MCF 10A (cell line): ENCODE results near the gene GPR35. TPM values are rescaled to one million over a fixed set of nuclear protein-coding genes. Genes with fewer than 3 reads are reported as not detected.
A peak's percentile ranks its signal among the peaks of the same experiment; 100 is the strongest.

Source experiments
- BruUV-seq: library from RNA; stranded (reverse); fragments of 400-500 nt; replicated peaks from 2 replicates; lab custom pipeline; 2021; lab: Mats Ljungman, UMichigan
- CTCF ChIA-PET: fragments of 300-600 bp; sonication (Branson Sonifier 250); formaldehyde crosslinking; extraction: SDS; loops from one replicate; lab custom pipeline; 2021; ENCODE audit warnings: antibody characterized with exemption, inconsistent platforms; lab: Yijun Ruan, JAX
- POLR2A ChIA-PET: fragments of 300-600, 350-650 bp; sonication (Branson Sonifier 250); formaldehyde crosslinking; extraction: SDS; loops from one replicate; lab custom pipeline; 2020; ENCODE audit warnings: antibody characterized with exemption, inconsistent platforms; lab: Yijun Ruan, JAX
- DNase-seq: peaks from one replicate; pipeline ENCODE4 v3.0.0-alpha.2; 2018; ENCODE audit not compliant: unreplicated experiment
- H3K27ac Mint-ChIP-seq: one replicate; pipeline ENCODE4 v1.8.0; 2022; ENCODE audit warnings: mild to moderate bottlenecking, low read depth, mixed read lengths; ENCODE audit not compliant: unreplicated experiment
- H3K27me3 Mint-ChIP-seq: one replicate; pipeline ENCODE4 v1.8.0; 2022; ENCODE audit warnings: mixed read lengths; ENCODE audit not compliant: insufficient read depth, unreplicated experiment
- H3K36me3 Mint-ChIP-seq: one replicate; pipeline ENCODE4 v1.8.0; 2022; ENCODE audit warnings: mild to moderate bottlenecking, moderate library complexity, mixed read lengths; ENCODE audit not compliant: insufficient read depth, unreplicated experiment
- H3K4me1 Mint-ChIP-seq: one replicate; pipeline ENCODE4 v1.8.0; 2022; ENCODE audit warnings: mixed read lengths; ENCODE audit not compliant: insufficient read depth, unreplicated experiment
- H3K4me3 Mint-ChIP-seq: one replicate; pipeline ENCODE4 v1.8.0; 2022; ENCODE audit warnings: mild to moderate bottlenecking, moderate library complexity, mixed read lengths; ENCODE audit not compliant: unreplicated experiment
- H3K9me3 Mint-ChIP-seq: one replicate; pipeline ENCODE4 v1.8.0; 2022; ENCODE audit warnings: mixed read lengths; ENCODE audit not compliant: unreplicated experiment
- intact Hi-C: fragments of 100-400 bp; cut with micrococcal nuclease; formaldehyde crosslinking; loops from 2 replicates; pipeline ENCODE4 v1.14.1; 2022
- total RNA-seq: library from RNA; stranded (reverse); gene quantifications from 2 replicates; pipeline ENCODE4 v1.2.3, GENCODE V29; 2022
- TF ChIP-seq, protein P1 (sequence below): fragments of 200-600 bp; IDR thresholded peaks from one replicate; pipeline ENCODE4 v1.8.0; 2022; ENCODE audit warnings: antibody characterized with exemption, mild to moderate bottlenecking; ENCODE audit not compliant: unreplicated experiment

GPR35 gene
- total RNA-seq, 1 experiment from 2014 or later = 0.42 TPM

DNA sequence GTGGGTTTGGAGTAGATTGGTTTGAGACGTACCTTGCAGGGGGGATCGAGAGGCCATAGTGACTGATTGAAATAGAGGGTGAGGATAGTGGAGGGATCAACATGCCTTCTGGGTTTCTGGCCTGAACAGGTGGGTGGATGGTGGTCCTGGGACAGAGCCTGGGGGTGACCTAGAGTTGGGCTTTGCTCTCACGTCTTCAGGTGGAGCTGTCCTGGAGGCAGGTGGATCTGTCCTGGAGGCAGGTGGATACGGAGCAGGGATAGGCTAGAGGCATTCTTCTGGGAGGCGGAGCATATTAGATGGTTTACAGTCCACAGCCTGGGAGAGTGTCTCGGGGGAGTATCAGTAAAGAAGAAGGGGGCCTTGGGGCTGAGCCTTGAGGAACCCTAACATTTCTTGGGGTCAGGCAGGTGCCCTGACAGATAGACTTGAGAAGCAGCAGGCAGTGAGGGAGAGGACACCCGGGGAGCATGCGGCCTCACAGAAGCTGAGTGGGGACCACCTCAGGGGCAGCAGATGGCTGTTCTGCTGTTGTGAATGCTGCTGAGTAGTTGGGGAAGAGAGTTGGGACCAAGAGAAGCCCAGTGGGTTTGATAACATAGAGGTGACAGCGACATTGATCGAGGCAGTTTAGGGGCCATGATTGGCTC lies 37.1 kb upstream of the GPR35 start:
- Mint-ChIP-seq H3K9me3 (no peaks in the 10 kb centered on the region), H3K36me3 (peaks cover 11% of the 10 kb centered on the region), H3K27ac (peak overlapping the region; percentile 49), H3K27me3 (no peaks in the 10 kb centered on the region), H3K4me3 (peak overlapping the region; percentile 87), H3K4me1 (peaks cover 21% of the 10 kb centered on the region)
- DNase-seq = no peak
- POLR2A ChIA-PET = interaction anchor here (1.1 to 8.0 kb wide), 4 partner anchors 8 to 513 kb away, joined by 3 to 275 read pairs (median 8); partner anchors contain the start of genes ANKMY1, DUSP28 and MTERF4
- BruUV-seq = no TSS peak
- CTCF ChIA-PET = interaction anchor here (0.7 to 4.3 kb wide), 7 partner anchors 12 to 129 kb away, joined by 3 to 28 read pairs (median 3); no protein-coding TSS in a partner anchor
- TF ChIP-seq, protein P1, sequence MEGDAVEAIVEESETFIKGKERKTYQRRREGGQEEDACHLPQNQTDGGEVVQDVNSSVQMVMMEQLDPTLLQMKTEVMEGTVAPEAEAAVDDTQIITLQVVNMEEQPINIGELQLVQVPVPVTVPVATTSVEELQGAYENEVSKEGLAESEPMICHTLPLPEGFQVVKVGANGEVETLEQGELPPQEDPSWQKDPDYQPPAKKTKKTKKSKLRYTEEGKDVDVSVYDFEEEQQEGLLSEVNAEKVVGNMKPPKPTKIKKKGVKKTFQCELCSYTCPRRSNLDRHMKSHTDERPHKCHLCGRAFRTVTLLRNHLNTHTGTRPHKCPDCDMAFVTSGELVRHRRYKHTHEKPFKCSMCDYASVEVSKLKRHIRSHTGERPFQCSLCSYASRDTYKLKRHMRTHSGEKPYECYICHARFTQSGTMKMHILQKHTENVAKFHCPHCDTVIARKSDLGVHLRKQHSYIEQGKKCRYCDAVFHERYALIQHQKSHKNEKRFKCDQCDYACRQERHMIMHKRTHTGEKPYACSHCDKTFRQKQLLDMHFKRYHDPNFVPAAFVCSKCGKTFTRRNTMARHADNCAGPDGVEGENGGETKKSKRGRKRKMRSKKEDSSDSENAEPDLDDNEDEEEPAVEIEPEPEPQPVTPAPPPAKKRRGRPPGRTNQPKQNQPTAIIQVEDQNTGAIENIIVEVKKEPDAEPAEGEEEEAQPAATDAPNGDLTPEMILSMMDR = no peak
- intact Hi-C loops = no loop called here

DNA sequence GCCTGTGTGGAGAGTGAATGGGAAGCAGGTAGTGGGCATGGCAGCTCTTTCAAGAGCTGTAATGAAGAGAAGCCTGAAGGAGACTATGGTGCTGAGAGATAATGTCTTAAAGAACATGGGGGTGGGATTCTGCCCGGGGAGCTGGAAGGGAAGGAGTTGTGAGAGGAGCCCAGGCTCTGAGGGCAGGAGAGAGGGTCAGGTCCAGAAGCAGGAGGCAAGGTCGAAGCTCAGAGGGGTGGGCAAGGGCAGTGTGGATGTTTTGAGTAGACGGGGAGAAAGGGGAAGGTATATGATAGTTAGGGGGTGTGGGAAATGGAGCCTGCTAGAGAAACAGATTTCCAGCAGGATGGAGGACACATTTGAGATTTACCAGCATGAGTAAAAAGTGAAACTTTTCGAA lies 36.6 kb upstream of the GPR35 start:
- CTCF ChIA-PET = interaction anchor here (0.6 to 4.3 kb wide), 6 partner anchors 9 to 447 kb away, joined by 3 to 28 read pairs (median 7); no protein-coding TSS in a partner anchor

DNA sequence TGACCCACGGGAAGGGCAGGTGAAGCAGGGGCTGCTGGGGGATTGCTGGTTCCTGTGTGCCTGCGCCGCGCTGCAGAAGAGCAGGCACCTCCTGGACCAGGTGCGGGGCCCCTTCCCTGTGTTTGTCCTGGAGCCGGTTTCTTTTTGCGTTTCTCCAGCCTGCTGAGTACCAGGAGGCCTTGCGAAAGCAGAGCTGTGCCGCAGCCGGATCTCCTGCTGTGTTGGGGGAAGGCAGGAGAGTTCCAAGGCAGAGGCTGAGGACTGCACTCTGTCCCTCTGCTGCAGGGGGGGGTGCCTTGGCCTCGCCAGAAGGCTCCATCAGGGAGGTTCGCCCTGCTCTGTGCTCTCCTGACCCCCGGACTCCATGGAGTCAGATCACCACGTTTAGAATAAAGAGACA lies 35.9 kb upstream of the GPR35 start:
- Mint-ChIP-seq H3K27me3 (no peaks in the 10 kb centered on the region), H3K36me3 (peaks cover 15% of the 10 kb centered on the region), H3K4me1 (peaks cover 21% of the 10 kb centered on the region), H3K4me3 (no peak overlapping the region), H3K9me3 (no peaks in the 10 kb centered on the region), H3K27ac (no peak overlapping the region)
- ChIA-PET CTCF (interaction anchor here (1.2 to 4.3 kb wide), 2 partner anchors 10 to 23 kb away, joined by 10 to 28 read pairs; no protein-coding TSS in a partner anchor), POLR2A (interaction anchor here (1.1 to 8.0 kb wide), 3 partner anchors 9 to 27 kb away, joined by 3 to 275 read pairs (median 5); partner anchors contain the start of genes ANKMY1 and DUSP28)
- intact Hi-C loops = no loop called here
- no peak for DNase-seq
- no TSS peak for BruUV-seq
- TF ChIP-seq, protein P1 = no peak

More for the DNA sequence above, 36.6 kb upstream of the GPR35 start:
- Mint-ChIP-seq H3K27ac (peak overlapping the region; percentile 49), H3K9me3 (no peaks in the 10 kb centered on the region), H3K36me3 (peaks cover 15% of the 10 kb centered on the region), H3K4me1 (peaks cover 21% of the 10 kb centered on the region), H3K4me3 (no peak overlapping the region), H3K27me3 (no peaks in the 10 kb centered on the region)
- TF ChIP-seq, protein P1 = no peak
- intact Hi-C loops = no loop called here
- DNase-seq = no peak
- no TSS peak for BruUV-seq
- POLR2A ChIA-PET = interaction anchor here (1.1 to 8.0 kb wide), 3 partner anchors 8 to 26 kb away, joined by 3 to 275 read pairs (median 5); partner anchors contain the start of genes ANKMY1 and DUSP28

DNA sequence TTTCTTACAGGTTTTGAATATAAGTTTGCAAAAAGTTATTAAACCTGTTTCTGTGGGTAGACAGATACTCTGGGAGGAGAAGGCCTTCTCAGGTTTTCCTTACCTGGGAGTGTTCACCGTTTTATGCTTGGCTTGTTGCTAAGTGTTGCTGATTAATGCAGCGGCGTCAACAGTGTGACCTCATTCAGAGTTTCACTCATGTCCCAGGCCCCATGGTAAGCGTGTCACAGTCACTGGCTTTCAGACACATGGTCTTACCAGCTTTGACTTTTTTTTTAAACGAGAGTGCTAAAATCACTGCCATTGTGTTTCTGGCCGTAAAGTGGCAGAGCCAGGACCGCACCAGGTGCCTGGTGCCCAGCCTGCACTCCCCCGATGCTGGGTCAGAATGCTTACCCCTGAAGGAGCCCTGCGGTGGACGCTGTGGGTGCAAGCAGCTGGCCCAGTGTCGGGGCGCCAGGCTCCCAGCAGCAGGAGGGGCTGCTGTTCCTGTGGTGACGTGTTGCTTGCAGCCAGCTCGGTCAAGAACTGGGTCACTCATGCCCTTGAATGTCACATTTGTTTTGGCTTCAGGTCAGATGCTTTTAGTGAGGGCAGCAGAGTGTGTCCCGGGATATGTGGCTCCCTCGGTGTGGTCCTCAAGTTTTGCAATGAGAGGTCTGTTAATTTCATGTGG lies 35.3 kb upstream of the GPR35 start:
- intact Hi-C loops = no loop called here
- no peak for DNase-seq
- no peaks in the 10 kb centered on the region for H3K27me3 Mint-ChIP-seq
- no peak overlapping the region for H3K27ac Mint-ChIP-seq
- POLR2A ChIA-PET = interaction anchor here (0.7 to 8.0 kb wide), 2 partner anchors 21 to 27 kb away, joined by 3 to 275 read pairs; partner anchors contain the start of genes ANKMY1 and DUSP28
- H3K36me3 Mint-ChIP-seq = peaks cover 15% of the 10 kb centered on the region
- H3K4me3 Mint-ChIP-seq = no peak overlapping the region
- no peaks in the 10 kb centered on the region for H3K9me3 Mint-ChIP-seq
- CTCF ChIA-PET = interaction anchor here (0.7 to 1.2 kb wide), 2 partner anchors 10 to 1097 kb away, joined by 4 to 10 read pairs; partner anchors contain the start of gene DTYMK
- H3K4me1 Mint-ChIP-seq = peaks cover 16% of the 10 kb centered on the region
- TF ChIP-seq, protein P1 = no peak
- no TSS peak for BruUV-seq
